ENCODE data around the gene DEPDC7.
A peak's percentile ranks its signal among the peaks of the same experiment; 100 is the strongest.

DEPDC7 gene

DNA sequence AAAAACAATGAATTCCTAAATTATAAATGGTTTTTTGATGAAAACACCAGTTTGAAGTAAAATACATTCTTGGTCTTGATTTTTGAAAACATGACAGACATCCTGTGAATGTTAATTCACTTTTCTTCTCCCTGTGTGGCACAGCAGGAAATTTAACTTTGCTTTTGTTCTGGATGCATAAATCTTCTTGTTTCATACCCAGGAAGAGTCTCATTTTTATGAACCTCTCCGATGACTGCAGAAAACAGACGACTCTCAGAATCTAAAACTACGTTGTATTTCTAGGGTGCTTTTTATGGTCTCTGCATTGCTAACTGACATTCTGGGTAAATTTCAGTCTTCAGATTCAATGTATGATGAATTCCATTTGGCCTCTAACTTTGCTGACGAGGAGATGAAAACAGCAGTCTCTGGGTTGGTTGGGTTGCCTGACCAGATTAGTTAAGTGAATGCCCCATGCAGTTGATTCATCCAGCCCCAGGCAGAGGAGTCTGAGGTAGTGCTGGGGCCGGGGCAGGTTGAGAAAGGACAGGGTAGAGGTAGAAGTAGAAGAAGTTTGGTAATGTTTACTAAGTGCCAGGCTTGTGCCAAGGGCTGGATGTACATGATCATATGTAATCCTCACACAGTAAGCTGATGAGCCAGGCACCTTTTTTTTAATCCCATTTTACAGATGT lies 43.8 kb downstream of the DEPDC7 start:
- DNase-seq (ENCODE audit: low read depth in 2 of 2, low spot score in 1 of 2) = no peak

DNA sequence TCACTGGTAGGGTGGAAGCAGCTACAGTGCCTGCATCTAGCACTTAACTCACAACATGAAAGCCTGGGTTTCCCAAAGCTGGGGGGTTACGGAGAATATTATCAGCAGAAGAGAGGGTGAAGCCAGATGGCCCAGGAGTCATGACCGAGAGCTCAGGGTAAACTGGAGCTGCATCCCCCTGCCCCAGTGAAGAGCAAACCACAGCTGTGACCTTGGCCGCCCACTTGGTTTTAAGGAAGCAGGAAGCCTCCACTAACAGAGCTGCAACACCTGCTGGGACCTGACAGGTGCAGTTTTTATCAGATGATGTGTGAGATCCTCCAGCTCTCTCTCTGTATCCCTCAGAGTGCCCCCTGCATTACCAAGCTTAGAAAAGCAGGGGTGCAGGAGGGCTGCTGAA lies 44.6 kb downstream of the DEPDC7 start:
- no peak for DNase-seq (ENCODE audit: low read depth in 2 of 2, low spot score in 1 of 2)

DNA sequence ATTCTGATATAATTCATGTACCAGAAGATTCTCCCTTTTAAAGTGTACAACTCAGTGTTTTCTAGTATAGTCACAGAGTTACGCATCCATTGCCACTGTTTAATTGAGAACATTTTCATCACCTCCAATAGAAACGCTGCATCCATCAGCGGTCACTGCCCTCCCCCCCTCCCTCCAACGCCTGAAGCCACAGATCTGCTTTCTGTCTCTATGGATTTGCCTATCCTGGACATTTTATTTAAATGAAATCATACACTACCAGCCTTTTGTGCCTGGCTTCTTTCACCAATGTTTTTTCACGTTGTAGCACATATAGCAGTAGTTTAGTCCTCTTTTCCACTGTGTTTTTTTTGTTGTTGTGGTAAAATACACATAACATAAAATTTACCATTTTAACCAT lies 46.5 kb downstream of the DEPDC7 start:
- no peak for DNase-seq (ENCODE audit: low read depth in 2 of 2, low spot score in 1 of 2)

DNA sequence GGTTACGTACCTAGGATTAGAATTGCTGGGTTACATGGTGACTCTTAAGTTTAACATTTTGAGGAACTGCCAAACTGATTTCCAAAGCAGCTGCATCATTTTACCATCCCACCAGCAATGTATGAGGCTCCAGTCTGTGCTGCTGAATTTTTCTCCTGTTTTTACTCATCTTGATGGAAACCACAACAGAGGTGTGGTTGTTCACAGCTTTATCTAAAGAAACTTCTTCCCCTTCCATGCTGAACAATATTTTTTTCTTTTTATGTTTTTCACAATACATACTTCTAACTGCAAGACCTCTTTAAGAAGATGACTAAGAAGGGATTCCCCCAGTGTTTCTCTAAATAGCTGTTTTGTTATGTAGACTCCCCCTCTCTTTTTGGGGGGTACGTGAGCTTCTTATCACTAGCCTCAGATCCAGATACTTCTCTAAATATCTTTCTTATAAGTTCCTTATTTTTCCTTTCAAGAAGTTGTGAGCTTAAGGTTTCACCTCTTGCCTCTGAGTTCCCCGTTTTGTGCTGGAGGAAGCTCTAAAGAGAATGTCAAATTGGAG lies 47.7 kb downstream of the DEPDC7 start:
- DNase-seq (ENCODE audit: low read depth in 2 of 2, low spot score in 1 of 2) = no peak

DNA sequence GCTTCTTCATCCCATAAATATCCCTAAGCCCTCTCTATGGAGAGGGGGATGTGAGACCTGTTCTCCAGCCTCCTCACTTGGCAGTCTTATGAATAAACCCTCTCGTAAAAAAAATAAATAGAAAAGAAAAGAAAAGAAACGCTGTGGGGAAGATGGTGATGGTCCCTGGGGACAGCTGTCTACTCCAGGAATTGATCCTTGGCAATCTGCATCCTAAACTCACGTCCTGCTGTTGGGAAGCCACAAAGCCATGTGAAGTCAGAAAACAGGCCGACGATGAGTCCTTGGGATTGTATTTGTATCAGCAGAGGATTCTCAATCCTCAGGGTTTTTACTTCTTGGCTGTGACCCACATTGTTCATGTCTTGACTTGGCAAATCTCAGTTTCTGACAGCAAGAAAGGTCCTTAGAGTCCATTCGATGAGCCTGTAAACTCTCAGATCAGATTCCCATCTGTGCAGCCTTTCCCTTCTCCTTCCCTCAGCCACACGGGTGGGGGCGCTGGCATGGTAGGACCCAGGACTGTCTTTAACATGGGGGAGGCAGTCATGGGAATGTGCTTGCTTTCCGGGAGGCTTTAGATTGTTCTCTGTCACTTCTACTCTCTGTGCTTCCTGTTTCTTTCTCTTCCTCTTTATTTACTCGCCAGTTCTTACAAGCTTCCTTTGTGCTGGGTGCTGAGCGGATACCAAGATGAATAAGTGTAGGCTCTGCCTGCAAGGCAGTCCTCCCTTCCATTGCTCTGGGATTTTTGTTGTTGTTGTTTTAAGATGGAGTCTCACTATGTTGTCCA lies 48.6 kb downstream of the DEPDC7 start:
- DNase-seq (ENCODE audit: low read depth in 2 of 2, low spot score in 1 of 2) = no peak

DNA sequence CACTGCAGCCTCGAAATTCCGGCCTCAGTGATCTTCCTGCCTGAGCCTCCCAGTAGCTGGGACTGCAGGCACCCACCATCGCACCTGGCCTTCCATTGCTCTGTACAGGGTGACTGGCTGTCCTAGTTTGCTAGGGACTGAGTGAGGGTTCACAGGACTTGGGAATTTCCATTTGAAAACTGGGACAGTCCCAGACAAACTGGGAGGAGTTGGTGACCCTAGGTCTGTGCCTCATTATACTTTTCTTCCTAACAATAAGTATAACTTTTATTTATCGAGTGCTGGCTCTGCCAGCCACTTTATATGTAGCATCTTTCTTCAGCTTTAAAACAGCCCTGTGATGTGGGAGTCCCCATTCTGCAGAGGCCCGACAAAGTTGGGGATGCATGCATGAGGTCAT lies 49.2 kb downstream of the DEPDC7 start:
- DNase-seq (ENCODE audit: low read depth in 2 of 2, low spot score in 1 of 2) = no peak

DNA sequence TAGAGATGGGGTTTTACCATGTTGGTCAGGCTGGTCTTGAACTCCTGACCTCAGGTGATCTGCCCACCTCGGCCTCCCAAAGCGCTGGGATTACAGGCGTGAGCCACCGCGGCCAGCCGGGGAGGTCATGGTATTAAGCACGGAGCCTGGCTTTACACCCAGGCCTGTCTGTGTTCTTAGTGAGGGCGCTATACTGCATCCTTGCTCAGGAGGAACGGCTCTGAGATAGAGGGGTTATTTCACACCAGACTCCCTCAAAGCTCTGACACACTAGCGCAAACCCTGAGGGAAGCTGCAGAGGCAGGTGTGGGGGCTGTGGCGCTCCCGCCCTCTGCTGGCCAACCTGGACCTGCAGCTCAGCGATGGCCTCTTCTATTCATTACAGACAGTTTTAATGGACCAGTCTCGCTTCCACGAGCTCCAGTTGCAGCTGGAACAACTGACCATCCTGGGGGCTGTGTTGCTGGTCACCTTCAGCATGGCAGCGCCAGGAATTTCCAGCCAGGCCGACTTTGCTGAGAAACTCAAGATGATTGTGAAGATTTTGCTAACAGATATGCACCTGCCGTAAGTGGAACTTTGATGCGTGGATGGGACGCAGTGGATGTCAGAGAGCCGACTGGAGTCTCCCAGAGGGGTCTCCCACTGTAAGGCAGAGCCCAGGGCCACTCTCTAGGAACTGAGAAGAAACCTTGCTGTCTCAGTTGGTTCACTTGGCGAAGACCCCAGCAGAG lies 49.9 kb downstream of the DEPDC7 start:
- peak; percentile 35 to 41 for DNase-seq (ENCODE audit: low read depth in 2 of 2, low spot score in 1 of 2)

DNA sequence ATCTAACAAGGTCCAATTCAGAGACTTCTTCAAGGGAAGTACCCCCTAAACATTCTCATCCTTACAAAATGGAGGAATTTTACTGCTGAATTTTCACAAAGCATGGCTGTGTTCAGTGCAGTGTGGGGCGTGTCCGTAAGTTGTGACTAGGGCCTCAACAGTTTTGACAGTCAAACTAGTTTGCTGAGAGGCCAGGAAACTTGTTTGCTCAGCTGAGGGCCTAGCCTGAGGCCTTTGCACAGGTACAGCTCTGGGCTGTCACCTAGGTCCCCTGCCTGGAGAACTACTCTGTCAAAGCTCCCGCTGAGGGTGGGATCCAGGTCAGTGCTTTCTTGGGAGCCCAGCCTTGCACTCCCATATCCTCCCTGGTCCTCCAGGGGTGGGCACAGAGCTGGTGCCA lies 51.6 kb downstream of the DEPDC7 start:
- no peak for DNase-seq (ENCODE audit: low read depth in 2 of 2, low spot score in 1 of 2)

DNA sequence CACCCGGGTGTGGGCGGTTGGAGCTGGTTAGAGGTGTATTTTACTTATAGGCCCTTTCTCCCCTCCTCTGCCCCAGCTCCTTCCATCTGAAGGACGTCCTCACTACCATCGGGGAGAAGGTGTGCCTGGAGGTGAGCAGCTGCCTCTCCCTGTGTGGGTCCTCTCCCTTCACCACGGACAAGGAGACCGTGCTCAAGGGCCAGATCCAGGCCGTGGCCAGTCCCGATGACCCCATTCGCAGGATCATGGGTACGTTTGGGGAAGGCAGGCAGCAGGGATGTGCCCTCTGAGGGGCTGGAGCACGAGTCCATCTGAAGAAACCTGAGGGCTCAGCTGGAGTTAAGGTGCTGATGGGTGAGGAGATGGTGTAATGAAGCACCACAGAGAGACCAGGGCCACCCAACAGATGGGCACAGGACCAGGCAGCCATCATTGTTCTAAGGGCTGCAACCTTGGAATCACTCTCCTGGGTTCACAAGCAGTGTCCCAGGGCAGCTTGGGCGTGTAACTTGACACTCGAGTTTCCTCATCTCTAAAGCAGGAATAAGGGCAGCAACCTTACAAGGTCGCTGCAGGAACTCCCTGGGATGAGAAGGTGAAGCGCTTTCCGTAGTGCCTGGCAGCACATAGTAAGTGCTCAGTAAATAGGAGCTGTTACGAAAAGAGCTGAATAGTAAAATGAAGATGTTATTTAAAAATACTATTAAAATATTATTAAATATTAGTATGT lies 53.1 kb downstream of the DEPDC7 start:
- no peak for DNase-seq (ENCODE audit: low read depth in 2 of 2, low spot score in 1 of 2)

DNA sequence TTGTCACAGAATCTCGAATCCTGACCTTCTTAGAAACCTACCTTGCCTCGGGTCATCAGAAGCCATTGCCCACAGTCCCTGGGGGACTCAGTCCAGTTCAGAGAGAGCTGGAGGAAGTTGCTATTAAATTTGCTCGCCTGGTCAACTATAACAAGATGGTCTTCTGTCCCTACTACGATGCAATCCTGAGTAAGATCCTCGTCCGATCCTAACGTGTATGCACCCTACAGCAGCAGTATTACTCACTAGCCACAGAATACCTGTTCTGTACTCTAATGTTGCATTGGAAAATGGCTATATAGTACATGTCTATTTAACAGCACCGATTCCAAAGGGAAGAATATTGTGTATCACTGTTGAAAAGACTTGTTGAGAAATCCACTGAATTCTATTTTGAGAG lies 56.8 kb downstream of the DEPDC7 start:
- no peak for DNase-seq (ENCODE audit: low read depth in 2 of 2, low spot score in 1 of 2)

Measured in stimulated activated CD8-positive, alpha-beta memory T cell treated with anti-CD3 and anti-CD28 coated beads, Interleukin-4, amount 100 ng/mL, for 4 hours (primary cell).